IPS-NIHi11 (cell line): Measurements from ENCODE around the gene PCLAF.
"Not testable (repeated sequence)": the region's sequence is repeated elsewhere in the genome, so short reads cannot be mapped to it uniquely, and the experiment has no call there.

Experiments
- DNase-seq: peaks from one replicate; pipeline ENCODE4 v3.0.0; 2012; ENCODE audit warnings: mixed read lengths, low spot score

The PCLAF gene, protein sequence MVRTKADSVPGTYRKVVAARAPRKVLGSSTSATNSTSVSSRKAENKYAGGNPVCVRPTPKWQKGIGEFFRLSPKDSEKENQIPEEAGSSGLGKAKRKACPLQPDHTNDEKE

DNA sequence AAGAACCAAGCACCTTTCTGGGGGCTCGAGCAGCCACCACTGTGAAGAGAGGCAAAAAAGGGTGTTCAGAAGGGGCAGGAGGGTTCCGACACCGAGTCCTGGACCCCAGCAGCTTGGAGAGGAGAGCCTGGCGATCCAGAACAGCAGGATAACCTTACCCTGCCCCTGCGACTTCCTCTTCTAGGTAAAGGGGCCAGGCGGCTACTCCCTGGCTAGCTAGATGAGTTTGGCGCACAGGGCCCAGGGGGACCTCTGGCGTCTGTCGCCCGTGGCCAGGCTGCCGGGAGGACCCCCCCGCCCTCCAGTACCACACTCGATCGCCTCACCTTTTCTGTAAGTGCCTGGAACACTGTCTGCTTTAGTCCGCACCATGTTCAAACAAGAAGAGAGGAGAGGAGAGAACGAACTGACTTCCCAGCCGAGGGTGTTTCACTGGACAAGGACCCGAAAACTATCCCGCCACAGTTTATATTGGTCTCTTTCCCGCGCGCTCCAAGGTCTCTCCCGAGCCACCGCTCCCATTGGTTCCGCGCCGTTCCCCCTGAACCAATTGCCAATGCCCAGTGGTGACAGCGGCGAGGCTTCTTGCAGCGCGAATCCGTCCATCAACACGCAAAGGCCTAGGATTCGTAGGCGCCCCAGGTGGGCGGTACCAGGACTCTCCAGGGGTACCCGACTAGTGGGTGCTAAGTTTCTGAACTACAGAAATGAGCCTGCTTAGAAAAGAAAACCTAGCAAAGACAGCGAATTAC is at the start of gene PCLAF:
TSS of gene PCLAF (minus strand) at position 442 of the 752 bp plus-strand sequence. CDS start at position 372, 70 bp downstream.
- DNase-seq = peak; percentile 98

DNA sequence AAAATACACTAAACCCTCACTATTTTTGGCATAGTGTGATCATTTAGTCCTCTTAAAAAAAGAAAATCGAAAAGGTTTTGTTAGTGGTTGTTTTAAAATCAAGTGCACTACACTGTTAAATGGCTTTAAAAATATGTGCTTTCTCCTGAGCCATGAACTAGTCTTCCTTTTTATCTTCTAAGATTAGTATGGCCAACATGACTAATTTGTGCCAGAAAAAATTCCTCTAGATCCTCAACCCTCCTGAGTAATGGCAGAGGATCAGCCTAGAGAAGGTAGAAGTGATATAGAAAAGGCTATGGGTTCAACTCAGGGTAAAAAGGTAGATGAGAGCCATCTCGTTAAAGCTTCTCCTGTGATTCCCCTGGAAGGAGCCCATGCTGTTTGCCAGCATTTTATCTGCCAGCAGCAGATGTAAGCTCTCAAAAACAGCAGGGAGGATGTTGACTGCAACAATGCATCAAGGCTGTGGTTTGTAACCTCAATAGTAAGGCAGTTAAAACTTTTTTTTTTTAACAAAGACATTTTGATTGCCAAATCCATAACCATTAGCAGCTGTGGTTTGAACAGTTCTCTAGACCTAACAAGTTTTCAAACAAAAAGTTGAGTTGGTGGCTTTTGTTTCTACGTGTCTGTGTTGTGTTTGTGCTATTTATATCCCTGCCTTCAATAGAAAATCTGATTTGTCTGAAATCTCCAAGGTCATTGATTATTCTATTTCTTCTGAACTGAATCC is 48.9 kb upstream of the PCLAF start:
- DNase-seq = peak; percentile 54

DNA sequence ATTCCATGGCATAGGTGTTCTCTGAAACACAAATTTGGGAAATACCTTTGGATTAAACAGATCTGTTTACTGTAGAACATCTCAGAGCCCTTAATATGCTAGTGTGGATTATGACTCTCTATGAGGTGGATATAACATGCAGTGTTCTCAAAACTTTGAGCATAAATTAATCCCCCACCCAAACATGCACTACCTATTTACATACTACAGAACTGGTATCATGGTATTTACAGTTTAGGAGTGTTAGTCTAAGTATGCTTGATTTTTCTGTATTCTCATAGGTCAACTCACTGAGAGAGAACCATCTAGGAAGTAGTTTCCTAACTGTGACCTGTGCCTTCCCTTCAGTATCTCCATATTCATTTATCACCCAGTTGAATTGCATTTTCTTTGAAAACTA is 48.2 kb upstream of the PCLAF start:
- DNase-seq = no peak

DNA sequence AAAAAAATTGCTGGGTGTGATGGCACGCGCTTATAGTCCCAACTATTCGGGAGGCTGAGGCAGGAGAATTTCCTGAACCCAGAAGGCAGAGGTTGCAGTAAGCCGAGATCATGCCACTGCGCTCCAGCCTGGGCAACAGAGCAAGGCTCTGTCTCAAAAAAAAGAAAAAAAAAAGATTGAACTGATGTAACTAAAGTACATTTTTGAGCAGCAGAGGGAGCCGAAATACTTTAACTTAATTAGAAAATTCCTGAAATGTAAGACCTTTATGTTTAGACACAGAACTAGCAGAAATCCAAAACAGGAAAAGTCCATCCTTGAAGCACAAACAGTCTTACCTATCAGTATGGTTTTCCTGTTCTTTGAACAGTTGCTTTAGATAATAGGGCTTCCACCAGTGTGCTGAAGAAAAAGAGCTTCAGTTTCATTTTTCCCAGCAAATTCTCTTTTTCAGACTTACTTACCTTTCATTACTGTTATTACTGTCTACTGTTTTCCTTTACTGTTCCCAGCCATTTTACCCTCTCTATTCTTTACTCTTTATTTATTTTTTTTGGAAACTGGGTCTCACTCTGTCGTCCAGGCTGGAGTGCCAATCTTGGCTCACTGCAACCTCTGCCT is 45.7 kb upstream of the PCLAF start:
- DNase-seq = no peak

DNA sequence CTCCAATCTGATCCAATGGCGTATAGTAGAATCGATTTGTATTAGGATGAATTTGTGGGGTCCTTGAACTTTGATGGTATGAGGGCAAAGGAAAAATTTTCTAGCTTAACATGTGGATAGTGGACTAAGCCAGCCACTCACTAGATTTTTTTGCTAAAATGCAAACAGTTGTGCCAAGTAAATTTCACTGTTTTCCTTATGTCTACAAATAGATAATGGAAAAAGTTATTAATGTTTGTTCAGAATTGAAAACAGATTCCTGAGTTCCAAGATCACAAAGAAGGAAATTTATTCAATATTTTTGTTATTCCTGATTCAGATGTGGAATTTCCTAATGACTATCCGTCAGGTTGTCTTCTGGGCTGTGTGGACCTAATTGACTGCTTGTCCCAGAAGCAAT is 44.0 kb upstream of the PCLAF start:
- no peak for DNase-seq

DNA sequence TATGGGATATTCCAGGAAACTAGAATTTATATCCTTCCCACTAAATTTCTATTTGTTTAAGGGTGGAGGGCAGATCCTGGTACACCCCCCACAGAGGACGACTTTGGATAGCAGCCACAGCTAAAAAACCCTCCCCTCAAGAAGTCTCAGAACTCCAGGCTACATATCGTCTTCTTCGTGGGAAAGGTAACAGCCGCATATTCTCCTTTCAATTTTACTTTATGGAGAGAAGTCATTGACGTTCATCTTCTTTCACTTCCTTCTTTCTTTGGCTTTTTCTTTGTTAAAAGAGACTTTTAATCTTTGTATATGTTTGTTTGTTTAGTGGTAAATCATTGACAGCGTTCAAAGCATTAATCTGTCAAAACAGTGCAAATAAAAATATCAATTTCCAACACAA is 42.7 kb upstream of the PCLAF start:
- DNase-seq = no peak

DNA sequence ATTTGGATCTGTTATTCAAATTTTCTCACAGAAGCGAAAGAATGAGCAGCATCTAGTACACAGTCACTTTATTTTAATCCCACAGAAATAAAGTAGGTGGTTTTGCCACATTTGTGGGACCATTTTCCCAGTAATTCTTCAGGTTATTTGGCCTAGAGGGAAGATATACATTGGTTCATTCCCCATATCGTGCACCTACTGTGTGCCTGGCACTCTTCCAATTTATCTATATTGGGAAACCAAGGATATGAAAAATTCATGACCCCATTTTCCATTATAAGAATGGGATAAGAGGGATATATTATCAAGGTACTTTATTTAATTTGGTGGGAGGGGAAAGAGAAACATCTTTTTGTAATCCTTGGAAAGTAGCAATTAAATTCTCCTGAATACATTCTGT is 41.5 kb upstream of the PCLAF start:
- DNase-seq = no peak

DNA sequence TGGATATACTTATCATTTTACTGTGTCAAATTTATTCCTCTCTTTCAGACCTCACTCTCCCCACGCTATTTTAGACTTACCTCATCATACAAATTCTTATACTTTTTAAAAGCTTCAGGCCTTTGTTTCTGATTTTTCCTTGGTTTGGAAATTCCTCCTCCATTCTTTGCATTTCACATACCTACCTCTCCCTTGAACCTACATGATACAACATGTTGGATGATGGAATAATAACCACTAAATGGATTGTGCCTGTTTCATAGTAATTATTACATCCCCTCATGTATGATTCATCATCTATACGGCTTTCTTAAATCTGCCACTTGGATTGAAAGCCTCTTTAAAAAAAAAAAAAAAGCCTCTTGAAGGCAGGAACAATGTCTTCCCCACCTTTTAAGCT is 31.0 kb upstream of the PCLAF start:
- no peak for DNase-seq

DNA sequence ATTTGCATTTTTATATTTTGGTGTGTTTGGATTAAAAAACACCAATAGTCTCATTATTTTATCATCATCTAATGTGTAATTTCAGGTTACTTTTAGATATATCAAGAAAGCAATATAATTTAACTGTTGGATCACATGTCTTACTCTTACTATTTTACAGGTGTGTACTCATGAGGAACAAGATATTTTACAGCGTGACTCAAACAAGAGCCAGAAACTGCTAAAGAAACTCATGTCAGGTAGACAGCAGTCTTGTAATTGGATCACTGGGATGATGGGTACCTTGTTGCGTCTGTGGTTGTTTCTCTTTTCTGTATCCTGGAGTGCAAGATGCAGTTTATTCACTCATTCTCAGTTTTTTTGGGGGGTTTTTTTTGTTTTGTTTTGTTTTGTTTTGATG is 19.3 kb upstream of the PCLAF start:
- no peak for DNase-seq

DNA sequence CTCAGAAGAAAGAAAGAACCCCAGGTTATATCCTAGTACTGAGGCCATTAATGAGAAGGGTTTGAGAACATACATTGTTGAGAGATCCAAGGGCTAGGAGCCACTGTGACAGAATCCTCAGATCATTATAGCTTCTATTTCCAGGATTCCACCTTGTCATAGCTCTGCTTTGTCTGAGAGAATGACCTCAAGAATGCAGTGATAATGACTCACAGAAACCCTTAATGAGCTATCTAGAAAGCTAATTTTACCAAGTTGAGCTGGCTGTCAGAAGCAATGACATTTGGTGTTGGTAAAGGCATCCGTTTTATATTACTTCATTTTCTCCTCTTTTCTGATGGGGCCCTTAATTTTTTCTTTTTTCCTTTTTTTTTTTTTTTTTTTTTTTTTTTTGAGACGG is 17.3 kb upstream of the PCLAF start:
- DNase-seq = no peak

DNA sequence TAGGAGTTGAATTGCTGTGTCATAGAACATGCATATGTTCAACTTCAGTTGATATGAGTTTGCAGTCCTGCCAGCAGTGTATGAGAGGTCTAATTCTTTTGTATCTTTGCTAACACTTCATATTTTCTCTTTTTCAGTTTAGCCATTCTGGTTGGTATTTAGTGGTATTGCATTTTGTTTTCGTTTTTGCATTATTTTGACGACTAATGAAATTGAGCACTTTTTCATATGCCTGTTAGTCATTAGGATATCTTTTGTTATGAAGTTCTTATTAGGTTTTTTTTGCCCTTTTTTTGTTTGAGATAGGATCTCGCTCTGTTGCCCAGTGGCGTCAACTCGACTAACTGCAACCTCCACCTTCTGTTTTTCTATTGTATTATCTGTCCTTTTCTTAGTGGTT is 15.5 kb upstream of the PCLAF start:
- DNase-seq = no peak

DNA sequence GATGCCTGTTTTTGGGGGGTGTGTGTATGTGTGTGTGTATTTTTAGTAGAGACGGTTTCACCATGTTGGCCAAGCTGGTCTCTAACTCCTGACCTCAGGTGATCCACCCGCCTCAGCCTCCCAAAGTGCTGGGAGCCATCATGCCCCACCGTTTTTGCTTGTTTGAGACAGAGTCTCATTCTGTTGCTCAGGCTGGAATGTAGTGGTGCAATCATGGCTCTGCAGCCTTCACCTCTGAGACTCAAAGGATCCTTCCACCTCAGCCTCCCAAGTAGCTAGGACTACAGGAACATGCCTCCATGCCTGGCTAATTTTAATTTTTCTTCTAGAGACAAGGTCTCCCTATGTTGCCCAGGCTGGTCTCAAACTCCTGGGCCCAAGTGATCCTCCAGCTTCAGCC is 11.2 kb upstream of the PCLAF start:
- DNase-seq = not testable (repeated sequence)

DNA sequence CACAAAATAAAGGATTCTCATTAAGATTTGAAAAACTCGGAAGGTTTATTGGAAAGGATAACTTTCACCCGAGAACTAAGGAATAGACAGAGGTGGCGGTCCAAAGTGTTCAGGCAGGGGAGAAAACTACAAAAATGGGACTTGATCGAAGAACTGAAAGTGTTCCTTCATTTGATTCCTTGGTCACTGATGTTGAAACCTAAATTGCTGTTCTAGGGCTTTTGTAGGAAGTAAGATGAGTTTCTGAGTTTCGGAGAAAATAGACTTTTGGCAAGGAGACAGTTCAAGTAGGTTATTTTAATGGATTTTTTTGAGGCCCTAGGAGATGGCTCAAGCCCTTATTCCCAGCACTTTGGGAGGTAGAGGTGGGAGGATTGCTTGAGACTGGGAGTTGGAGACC is 7.8 kb upstream of the PCLAF start:
- DNase-seq = no peak

DNA sequence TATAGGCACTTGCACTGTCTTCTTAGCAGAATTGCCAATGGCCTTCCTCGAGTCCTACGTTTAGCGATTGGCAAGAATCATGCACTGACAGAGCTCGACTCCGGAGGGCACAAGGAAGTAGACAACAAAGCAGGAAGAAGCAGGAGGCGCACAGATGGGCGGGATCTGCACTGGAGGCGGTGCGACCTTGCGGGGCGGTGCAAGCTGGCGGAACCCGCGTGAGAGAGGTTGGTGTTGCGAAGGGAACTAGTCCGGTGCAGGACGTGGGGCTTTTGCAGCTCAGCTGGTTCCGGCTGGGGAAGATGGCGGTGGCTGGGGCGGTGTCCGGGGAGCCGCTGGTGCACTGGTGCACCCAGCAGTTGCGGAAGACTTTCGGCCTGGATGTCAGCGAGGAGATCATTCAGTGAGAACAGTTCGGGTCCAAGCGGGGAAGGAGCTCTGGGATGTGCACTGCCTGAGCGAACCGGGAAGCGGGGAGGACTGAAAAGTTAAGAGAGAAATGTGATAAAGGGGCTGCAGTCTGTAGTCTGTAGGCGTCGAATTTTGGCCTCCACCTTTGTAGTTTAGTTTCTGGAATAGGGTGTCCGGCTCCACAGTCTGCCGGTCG is 6.4 kb upstream of the PCLAF start, which contains the start of gene TRIP4:
TSS of gene TRIP4 (plus strand) at position 275 of the 607 bp plus-strand sequence. CDS start at position 303, 28 bp downstream.
- peak; percentile 96 for DNase-seq

DNA sequence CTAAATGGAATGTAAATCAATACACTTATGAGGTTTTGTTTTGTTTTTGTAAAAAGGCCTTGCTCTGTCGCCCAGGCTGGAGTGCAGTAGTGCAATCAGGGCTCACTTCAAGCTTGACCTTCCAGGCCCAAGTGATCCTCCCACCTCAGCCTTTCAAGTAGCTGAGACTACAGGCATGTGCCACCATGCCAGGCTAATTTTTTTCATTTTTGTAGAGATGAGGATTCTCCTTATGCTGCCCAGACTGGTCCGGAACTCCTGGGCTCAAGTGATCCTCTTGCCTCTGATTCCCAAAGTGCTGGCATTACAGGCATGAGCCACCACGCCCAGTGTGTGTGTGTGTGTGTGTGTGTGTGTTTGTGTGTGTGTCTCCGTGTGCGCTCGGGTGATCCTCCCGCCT is 5.0 kb upstream of the PCLAF start:
- DNase-seq = no peak

DNA sequence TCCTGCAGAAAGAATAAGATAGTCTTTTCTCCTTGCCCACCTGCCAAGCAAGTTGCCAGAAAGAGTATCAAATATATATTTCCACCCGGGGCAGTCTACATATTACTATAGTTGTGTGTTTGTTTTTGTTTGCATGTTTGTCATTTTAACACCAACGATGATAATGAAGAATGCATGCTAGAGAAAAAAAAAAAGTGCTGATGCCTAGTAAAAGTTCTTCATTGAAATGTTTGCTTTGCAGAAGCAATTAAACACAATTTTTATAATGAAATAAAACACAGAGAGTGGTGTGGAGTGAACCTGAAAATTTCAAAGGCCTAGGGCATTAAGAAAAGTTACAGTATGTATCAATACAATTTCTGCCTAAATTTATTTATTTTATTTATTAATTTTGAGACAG is 2.5 kb upstream of the PCLAF start:
- DNase-seq = no peak

DNA sequence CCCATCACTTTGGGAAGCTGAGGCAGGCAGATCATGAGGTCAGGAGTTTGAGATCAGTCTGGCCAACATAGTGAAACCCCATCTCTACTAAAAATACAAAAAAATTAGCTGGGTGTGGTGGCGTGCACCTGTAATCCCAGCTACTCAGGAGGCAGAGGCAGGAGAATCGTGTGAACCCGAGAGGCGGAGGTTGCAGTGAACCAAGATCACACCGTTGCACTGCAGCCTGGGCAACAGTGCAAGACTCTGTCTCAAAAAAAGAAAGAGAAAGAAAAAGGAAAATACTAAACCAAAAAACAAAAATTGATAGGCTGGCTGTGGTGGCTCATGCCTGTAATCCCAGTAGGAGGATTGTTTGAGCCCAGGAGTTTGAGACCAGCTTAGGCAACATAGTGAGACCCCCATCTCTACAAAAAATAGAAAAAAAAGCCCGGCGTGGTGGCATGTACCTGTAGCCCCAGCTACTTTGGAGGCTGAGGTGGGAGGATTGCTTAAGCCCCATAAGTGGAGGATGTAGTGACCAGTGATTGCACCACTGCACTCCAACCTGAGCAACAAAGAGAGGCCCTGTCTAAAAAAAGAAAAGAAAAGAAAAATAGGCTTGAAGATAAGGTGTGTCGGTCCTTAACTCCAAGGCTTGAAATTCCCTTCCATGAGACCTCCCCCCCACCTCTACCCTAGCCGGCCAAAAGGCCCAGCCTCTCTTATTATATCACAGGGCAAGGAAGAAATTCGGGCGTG is 941 bp downstream of the PCLAF start:
- not testable (repeated sequence) for DNase-seq

DNA sequence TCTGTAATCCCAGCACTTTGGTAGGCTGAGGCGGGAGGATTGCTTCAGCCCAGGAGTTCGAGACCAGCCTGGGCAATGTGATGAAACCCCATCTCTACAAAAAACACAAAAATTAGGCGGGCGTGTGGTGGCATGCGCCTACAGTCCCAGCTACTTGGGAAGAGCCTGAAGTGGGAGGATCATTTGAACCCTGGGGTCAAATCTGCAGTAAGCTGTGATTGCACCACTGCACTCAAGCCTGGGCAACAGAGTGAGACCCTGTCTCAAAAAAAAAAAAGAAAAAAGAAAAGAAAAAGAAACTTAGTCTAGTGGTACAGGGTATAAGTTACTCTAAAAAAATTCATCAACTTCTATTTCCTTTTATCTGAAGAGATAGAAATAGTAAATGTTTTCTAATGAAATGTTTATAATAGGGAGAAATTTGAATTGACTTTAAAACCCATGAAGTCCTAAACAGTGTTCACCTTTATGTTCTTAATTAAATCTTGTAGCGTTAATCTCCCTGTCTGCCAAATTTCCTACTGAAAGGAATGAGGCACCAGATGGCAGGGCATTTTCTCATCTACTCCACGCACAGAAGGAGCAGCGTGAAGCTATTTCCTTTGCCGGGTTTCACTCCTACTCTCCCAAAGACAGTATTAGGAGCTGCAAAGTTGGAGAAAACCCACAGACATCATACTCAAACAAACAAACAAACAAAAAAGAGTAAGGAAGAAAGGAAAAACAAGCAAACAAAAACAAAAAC is 1.9 kb downstream of the PCLAF start:
- DNase-seq = no peak

DNA sequence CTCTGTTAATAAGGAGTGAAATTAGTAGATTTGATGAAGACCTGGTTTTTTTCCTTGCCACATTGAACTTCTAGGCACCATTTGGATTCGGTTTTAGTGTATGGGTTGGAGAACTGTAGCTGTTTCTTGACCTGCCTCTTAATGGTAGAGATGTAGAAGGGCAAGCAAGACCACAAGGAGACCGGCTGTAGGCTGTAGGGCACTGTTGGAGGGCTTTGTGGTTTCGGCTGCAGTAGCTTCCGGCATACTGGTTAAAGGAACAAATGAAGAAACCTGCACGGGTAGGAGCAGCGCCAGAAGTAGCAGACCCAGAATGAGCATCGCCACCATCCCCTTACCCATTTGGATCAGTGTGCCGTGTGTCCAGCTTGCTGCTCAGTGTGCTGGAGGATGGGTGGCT is 7.9 kb downstream of the PCLAF start:
- DNase-seq = no peak

DNA sequence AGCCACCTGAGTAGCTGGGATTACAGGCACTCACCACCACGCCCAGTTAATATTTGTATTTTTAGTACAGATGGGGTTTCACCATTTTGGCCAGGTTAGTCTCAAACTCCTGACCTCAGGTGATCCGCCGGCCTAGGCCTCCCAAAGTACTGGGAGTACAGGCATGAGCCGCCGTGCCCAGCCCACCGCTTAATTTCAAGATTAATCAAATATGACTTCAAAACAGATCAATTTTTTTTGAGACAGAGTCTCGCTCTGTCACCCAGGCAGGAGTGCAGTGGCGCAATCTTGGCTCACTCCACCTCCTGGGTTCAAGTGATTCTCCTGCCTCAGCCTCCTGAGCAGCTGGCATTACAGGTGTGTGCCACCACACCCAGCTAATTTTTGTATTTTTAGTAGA is 9.9 kb downstream of the PCLAF start:
- DNase-seq = not testable (repeated sequence)

DNA sequence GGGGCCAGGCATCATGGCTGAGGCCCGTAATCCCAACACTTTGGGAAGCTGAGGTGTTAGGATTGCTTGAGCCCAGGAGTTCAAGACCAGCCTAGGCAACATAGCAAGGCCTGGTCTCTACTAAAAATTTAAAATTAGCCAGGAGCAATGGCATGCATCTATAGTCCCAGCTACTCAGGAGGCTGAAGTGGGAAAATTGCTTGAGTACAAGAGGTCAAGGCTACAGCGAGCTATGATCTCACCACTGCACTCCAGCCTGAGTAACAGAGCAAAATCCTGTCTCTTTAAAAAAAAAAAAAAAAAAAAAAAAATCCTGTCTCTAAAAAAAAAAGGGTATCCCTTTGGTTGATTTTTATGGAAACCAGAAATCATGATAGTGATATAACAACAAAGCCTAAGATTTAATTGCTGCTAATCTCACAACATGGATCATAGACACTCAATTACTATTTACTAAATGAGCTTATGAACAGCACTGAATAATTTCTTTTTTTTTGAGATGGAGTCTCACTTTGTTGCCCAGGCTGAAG is 12.1 kb downstream of the PCLAF start:
- DNase-seq = no peak
